Measurements from ENCODE around the gene FAM110D.

DNA sequence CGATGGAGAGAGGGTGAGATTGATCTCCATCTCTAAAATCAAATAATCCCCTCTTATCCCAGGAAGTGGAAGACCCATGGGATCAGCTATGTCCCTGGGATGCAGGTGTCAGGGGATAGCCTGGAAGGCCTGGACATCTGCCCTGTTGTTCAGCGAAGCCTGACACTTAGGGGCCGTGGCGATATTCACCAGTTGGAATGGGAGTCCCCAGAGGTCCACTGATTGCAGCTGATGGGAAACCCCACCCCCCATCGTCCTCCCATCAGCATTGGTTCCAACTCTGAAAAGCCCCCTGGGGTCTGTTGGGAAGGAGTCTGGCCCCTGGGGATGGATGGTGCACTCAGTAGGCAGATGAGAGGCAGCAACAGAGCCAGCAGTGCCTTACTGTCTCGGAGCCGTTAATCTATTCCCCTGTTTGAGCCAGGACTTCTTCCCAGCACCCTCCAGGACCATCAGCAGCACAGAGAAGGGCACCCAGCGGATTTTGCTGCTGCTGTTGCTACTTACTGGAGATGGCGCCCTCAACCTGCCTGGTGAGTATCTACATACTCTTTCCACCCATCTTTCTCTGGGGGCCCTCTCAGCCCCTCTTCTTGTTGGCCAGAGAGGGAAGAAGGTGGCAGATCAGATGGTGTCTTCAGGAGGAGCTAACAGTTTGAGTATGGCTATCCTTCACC lies 44.9 kb downstream of the FAM110D start:
- TF ChIP-seq, protein P1, sequence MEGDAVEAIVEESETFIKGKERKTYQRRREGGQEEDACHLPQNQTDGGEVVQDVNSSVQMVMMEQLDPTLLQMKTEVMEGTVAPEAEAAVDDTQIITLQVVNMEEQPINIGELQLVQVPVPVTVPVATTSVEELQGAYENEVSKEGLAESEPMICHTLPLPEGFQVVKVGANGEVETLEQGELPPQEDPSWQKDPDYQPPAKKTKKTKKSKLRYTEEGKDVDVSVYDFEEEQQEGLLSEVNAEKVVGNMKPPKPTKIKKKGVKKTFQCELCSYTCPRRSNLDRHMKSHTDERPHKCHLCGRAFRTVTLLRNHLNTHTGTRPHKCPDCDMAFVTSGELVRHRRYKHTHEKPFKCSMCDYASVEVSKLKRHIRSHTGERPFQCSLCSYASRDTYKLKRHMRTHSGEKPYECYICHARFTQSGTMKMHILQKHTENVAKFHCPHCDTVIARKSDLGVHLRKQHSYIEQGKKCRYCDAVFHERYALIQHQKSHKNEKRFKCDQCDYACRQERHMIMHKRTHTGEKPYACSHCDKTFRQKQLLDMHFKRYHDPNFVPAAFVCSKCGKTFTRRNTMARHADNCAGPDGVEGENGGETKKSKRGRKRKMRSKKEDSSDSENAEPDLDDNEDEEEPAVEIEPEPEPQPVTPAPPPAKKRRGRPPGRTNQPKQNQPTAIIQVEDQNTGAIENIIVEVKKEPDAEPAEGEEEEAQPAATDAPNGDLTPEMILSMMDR (IDR thresholded peaks at IDR 0.05; ENCODE audit: extremely low read depth in 1 of 2, insufficient read depth in 1 of 2, low read depth in 1 of 2, low read length in 2 of 2): no peak
- TF ChIP-seq FOS (IDR thresholded peaks at IDR 0.05; ENCODE audit: borderline replicate concordance, insufficient read depth, low read length) (no peak), JUN (IDR thresholded peaks at IDR 0.05; ENCODE audit: borderline replicate concordance, insufficient read depth, insufficient read length, low read depth) (no peak), MYC (IDR thresholded peaks at IDR 0.05; ENCODE audit: low read depth, low read length) (no peak)

Data from endothelial cell of umbilical vein (primary cell).